ENCODE measurements around the gene GRK3. TPM values are rescaled to one million over a fixed set of nuclear protein-coding genes. Genes with fewer than 3 reads are reported as not detected.

GRK3 gene
- total RNA-seq, 2 experiments from 2014 or later, result 27.6 to 29.4 TPM

- H3K4me3 Mint-ChIP-seq, result no peak overlapping the region
- no peaks in the 10 kb centered on the region for H3K27me3 Mint-ChIP-seq
- peaks cover 4% of the 10 kb centered on the region for H3K4me1 Mint-ChIP-seq
- no peaks in the 10 kb centered on the region for H3K9me3 Mint-ChIP-seq
- no peak overlapping the region for H3K27ac Mint-ChIP-seq
- peaks cover 7% of the 10 kb centered on the region for H3K36me3 Mint-ChIP-seq
- no peak for DNase-seq
These were observed 148.4 kb downstream of the GRK3 start for GRCh38 chr22:25712661-25713400.

- peaks cover 7% of the 10 kb centered on the region for H3K36me3 Mint-ChIP-seq
- no peaks in the 10 kb centered on the region for H3K9me3 Mint-ChIP-seq
- H3K4me1 Mint-ChIP-seq, result peaks cover 4% of the 10 kb centered on the region
- no peak for DNase-seq
- no peak overlapping the region for H3K27ac Mint-ChIP-seq
- no peaks in the 10 kb centered on the region for H3K27me3 Mint-ChIP-seq
- H3K4me3 Mint-ChIP-seq, result no peak overlapping the region
These were observed 149.6 kb downstream of the GRK3 start for GRCh38 chr22:25714070-25714469.

- DNase-seq, result no peak
- no peaks in the 10 kb centered on the region for H3K9me3 Mint-ChIP-seq
These were observed 150.3 kb downstream of the GRK3 start for GRCh38 chr22:25714739-25715138.

GRCh38 chr22:25716637-25717036 lies 152.2 kb downstream of the GRK3 start:
- no peaks in the 10 kb centered on the region for H3K4me1 Mint-ChIP-seq
- H3K27ac Mint-ChIP-seq, result no peak overlapping the region
- no peak for DNase-seq
- H3K27me3 Mint-ChIP-seq, result no peaks in the 10 kb centered on the region
- H3K9me3 Mint-ChIP-seq, result no peaks in the 10 kb centered on the region
- H3K4me3 Mint-ChIP-seq, result no peak overlapping the region
- peaks cover 5% of the 10 kb centered on the region for H3K36me3 Mint-ChIP-seq

More at GRCh38 chr22:25714739-25715138, 150.3 kb downstream of the GRK3 start:
- H3K36me3 Mint-ChIP-seq, result peaks cover 7% of the 10 kb centered on the region
- no peak overlapping the region for H3K4me3 Mint-ChIP-seq
- no peak overlapping the region for H3K27ac Mint-ChIP-seq
- H3K4me1 Mint-ChIP-seq, result peaks cover 2% of the 10 kb centered on the region
- H3K27me3 Mint-ChIP-seq, result no peaks in the 10 kb centered on the region

GRCh38 chr22:25718135-25718840 lies 153.8 kb downstream of the GRK3 start:
- no peaks in the 10 kb centered on the region for H3K9me3 Mint-ChIP-seq
- no peak overlapping the region for H3K27ac Mint-ChIP-seq
- H3K4me3 Mint-ChIP-seq, result no peak overlapping the region
- DNase-seq, result no peak
- H3K27me3 Mint-ChIP-seq, result no peaks in the 10 kb centered on the region
- no peaks in the 10 kb centered on the region for H3K4me1 Mint-ChIP-seq
- H3K36me3 Mint-ChIP-seq, result no peaks in the 10 kb centered on the region

GRCh38 chr22:25722223-25722622 lies 157.7 kb downstream of the GRK3 start:
- H3K4me1 Mint-ChIP-seq, result peaks cover 5% of the 10 kb centered on the region
- no peak overlapping the region for H3K27ac Mint-ChIP-seq
- H3K27me3 Mint-ChIP-seq, result no peaks in the 10 kb centered on the region
- DNase-seq, result no peak
- no peaks in the 10 kb centered on the region for H3K36me3 Mint-ChIP-seq
- H3K9me3 Mint-ChIP-seq, result no peaks in the 10 kb centered on the region
- no peak overlapping the region for H3K4me3 Mint-ChIP-seq

GRCh38 chr22:25722626-25723025 lies 158.2 kb downstream of the GRK3 start:
- no peak overlapping the region for H3K27ac Mint-ChIP-seq
- H3K27me3 Mint-ChIP-seq, result no peaks in the 10 kb centered on the region
- peaks cover 5% of the 10 kb centered on the region for H3K4me1 Mint-ChIP-seq
- no peaks in the 10 kb centered on the region for H3K9me3 Mint-ChIP-seq
- no peaks in the 10 kb centered on the region for H3K36me3 Mint-ChIP-seq
- no peak for DNase-seq
- H3K4me3 Mint-ChIP-seq, result no peak overlapping the region

GRCh38 chr22:25726241-25726640 lies 161.8 kb downstream of the GRK3 start:
- Mint-ChIP-seq H3K27me3 (no peaks in the 10 kb centered on the region), H3K4me3 (no peak overlapping the region), H3K4me1 (peaks cover 5% of the 10 kb centered on the region), H3K9me3 (no peaks in the 10 kb centered on the region), H3K36me3 (no peaks in the 10 kb centered on the region), H3K27ac (peak overlapping the region; percentile 57)
- no peak for DNase-seq

- Mint-ChIP-seq H3K4me3 (no peak overlapping the region), H3K27ac (no peak overlapping the region), H3K27me3 (peaks cover 2% of the 10 kb centered on the region), H3K36me3 (no peaks in the 10 kb centered on the region), H3K4me1 (peaks cover 7% of the 10 kb centered on the region), H3K9me3 (no peaks in the 10 kb centered on the region)
- DNase-seq, result no peak
These were observed 163.6 kb downstream of the GRK3 start for GRCh38 chr22:25728071-25728470.

GRCh38 chr22:25729016-25729995 lies 164.8 kb downstream of the GRK3 start:
- peaks cover 11% of the 10 kb centered on the region for H3K4me1 Mint-ChIP-seq
- H3K4me3 Mint-ChIP-seq, result no peak overlapping the region
- H3K27me3 Mint-ChIP-seq, result peaks cover 6% of the 10 kb centered on the region
- peaks cover 3% of the 10 kb centered on the region for H3K9me3 Mint-ChIP-seq
- no peak for DNase-seq
- H3K36me3 Mint-ChIP-seq, result peaks cover 2% of the 10 kb centered on the region
- H3K27ac Mint-ChIP-seq, result no peak overlapping the region

- no peak for DNase-seq
- Mint-ChIP-seq H3K9me3 (peaks cover 5% of the 10 kb centered on the region), H3K4me1 (peaks cover 40% of the 10 kb centered on the region), H3K4me3 (peak overlapping the region; percentile 61), H3K27me3 (peaks cover 6% of the 10 kb centered on the region), H3K36me3 (peaks cover 18% of the 10 kb centered on the region), H3K27ac (peak overlapping the region; percentile 100)
These were observed 171.2 kb downstream of the GRK3 start for GRCh38 chr22:25735650-25736049.

GRCh38 chr22:25736378-25737011 lies 172.0 kb downstream of the GRK3 start:
- peaks cover 5% of the 10 kb centered on the region for H3K9me3 Mint-ChIP-seq
- peak overlapping the region; percentile 100 for H3K27ac Mint-ChIP-seq
- H3K4me3 Mint-ChIP-seq, result peak overlapping the region; percentile 61
- H3K36me3 Mint-ChIP-seq, result peaks cover 18% of the 10 kb centered on the region
- H3K4me1 Mint-ChIP-seq, result peaks cover 42% of the 10 kb centered on the region
- H3K27me3 Mint-ChIP-seq, result peaks cover 6% of the 10 kb centered on the region
- peak; percentile 70 for DNase-seq

- H3K4me1 Mint-ChIP-seq, result peaks cover 36% of the 10 kb centered on the region
- H3K36me3 Mint-ChIP-seq, result peaks cover 18% of the 10 kb centered on the region
- no peak overlapping the region for H3K4me3 Mint-ChIP-seq
- H3K27ac Mint-ChIP-seq, result no peak overlapping the region
- no peaks in the 10 kb centered on the region for H3K27me3 Mint-ChIP-seq
- no peak for DNase-seq
- peaks cover 1% of the 10 kb centered on the region for H3K9me3 Mint-ChIP-seq
These were observed 175.3 kb downstream of the GRK3 start for GRCh38 chr22:25739659-25740344.

All from activated naive CD8-positive, alpha-beta T cell treated with anti-CD3 and anti-CD28 coated beads for 36 hours (primary cell).